WTC11 (cell line): Measurements from ENCODE around the gene MYOF.

Source experiments
- ATF6 ChIP-seq: sonication (generic); formaldehyde crosslinking; IDR thresholded peaks from 2 replicates; pipeline ENCODE4 v1.8.1; 2023; ENCODE audit warnings: mild to moderate bottlenecking, missing genetic modification reagents
- CTCF ChIP-seq: fragments of 200-600 bp; IDR thresholded peaks from 2 replicates; pipeline ENCODE4 v1.8.0; 2022; ENCODE audit warnings: antibody characterized with exemption
- E2F5 ChIP-seq: sonication (generic); formaldehyde crosslinking; IDR thresholded peaks from 2 replicates; pipeline ENCODE4 v1.8.1; 2022; ENCODE audit warnings: mild to moderate bottlenecking, moderate library complexity, missing genetic modification reagents
- ETV6 ChIP-seq: sonication (generic); formaldehyde crosslinking; IDR thresholded peaks from 2 replicates; pipeline ENCODE4 v1.8.1; 2022; ENCODE audit warnings: mild to moderate bottlenecking, missing genetic modification reagents
- FOXK1 ChIP-seq: sonication (generic); formaldehyde crosslinking; IDR thresholded peaks from 2 replicates; pipeline ENCODE4 v1.8.0; 2022; ENCODE audit warnings: mild to moderate bottlenecking, moderate library complexity, missing genetic modification reagents
- IRF2 ChIP-seq: sonication (generic); formaldehyde crosslinking; IDR thresholded peaks from 2 replicates; pipeline ENCODE4 v1.8.0; 2022; ENCODE audit warnings: low read depth, missing genetic modification reagents, borderline replicate concordance
- NFYB ChIP-seq: sonication (generic); formaldehyde crosslinking; conservative IDR thresholded peaks from 2 replicates; pipeline ENCODE4 v1.8.0; 2022; ENCODE audit warnings: low read depth, missing genetic modification reagents
- SP1 ChIP-seq: sonication (generic); formaldehyde crosslinking; conservative IDR thresholded peaks from 2 replicates; pipeline ENCODE4 v1.8.1; 2022; ENCODE audit warnings: missing genetic modification reagents
- ZBTB43 ChIP-seq: sonication (generic); formaldehyde crosslinking; IDR thresholded peaks from 2 replicates; pipeline ENCODE4 v1.8.1; 2023; ENCODE audit warnings: mild to moderate bottlenecking, missing genetic modification reagents
- ZNF512 ChIP-seq: sonication (generic); formaldehyde crosslinking; IDR thresholded peaks from 2 replicates; pipeline ENCODE4 v1.8.1; 2022; ENCODE audit warnings: missing genetic modification reagents, borderline replicate concordance

GRCh38 chr10:93287775-93288174, 194.4 kb downstream of the MYOF start:
- no peak for TF ChIP-seq FOXK1 (CRISPR knock-in tag)
- TF ChIP-seq CTCF: no peak
- no peak for TF ChIP-seq ATF6
- TF ChIP-seq NFYB (CRISPR knock-in tag): no peak
- peak; percentile 78; the same call in 1 of the 2 replicates for TF ChIP-seq ZNF512 (CRISPR knock-in tag)
- TF ChIP-seq ZBTB43 (CRISPR knock-in tag): no peak
- TF ChIP-seq IRF2 (CRISPR knock-in tag): no peak
- TF ChIP-seq E2F5: no peak
- no peak for TF ChIP-seq SP1
- no peak for TF ChIP-seq ETV6 (CRISPR knock-in tag)
